K562 (cell line): ENCODE data around the gene GAPVD1.

Experiments used
- CCAR2 ChIP-seq: fragments of 200-400 bp; formaldehyde crosslinking; IDR thresholded peaks from 2 replicates; pipeline ENCODE4 v1.6.1; 2017; ENCODE audit warnings: mild to moderate bottlenecking, low read depth, low read length
- CEBPB ChIP-seq: fragments of 450-650 bp; IDR thresholded peaks from 2 replicates; pipeline ENCODE4 v1.6.1; 2016; ENCODE audit warnings: missing genetic modification characterization, missing compliant biosample characterization
- TF ChIP-seq, protein P1 (sequence below), 3 experiments: IDR thresholded peaks in 2 of 3; conservative IDR thresholded peaks in 1 of 3; 2 replicates each; pipeline ENCODE4 v1.5.1; 2011 to 2012; ENCODE audit warnings: low read length in 3 of 3, mild to moderate bottlenecking in 3 of 3, control low read depth in 2 of 3, improper control_type of control experiment in 1 of 3, inconsistent platforms in 1 of 3, low read depth in 1 of 3, mixed read lengths in 1 of 3, moderate library complexity in 1 of 3; ENCODE audit not compliant: insufficient read depth in 2 of 3

DNA sequence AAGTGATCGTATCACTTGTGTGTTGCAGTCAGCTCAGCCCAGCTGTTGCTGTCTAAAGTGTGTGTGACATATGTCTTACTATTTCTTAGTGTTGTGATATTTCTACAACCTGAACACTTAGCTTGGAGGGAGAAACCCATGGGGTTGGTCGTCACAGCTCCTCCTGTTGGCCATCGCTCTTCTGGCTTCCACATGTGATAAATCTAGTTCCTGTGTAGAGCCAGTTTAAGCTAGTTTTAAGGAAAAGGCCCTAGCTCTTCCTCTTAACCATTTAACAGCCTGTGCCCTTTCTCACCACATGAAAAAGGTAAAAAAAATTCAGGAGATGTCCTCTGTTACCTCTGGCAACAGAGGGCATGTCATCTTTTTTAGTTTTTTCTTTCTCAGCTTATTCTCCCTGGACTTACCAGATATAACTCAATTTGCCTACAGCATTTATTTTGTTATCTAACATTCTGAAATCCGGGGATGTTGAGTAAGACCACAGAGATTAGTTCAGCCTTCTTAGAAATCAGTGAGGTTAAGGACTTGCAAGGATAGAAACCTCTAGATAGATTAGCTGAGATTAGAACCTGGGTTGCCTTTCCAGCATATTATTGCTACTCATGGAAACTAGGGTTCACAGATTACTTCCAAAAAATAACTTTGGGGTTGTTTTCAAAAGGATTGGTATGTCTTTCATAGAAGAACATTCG, 100.4 kb downstream of the GAPVD1 start:
- TF ChIP-seq, protein P1, sequence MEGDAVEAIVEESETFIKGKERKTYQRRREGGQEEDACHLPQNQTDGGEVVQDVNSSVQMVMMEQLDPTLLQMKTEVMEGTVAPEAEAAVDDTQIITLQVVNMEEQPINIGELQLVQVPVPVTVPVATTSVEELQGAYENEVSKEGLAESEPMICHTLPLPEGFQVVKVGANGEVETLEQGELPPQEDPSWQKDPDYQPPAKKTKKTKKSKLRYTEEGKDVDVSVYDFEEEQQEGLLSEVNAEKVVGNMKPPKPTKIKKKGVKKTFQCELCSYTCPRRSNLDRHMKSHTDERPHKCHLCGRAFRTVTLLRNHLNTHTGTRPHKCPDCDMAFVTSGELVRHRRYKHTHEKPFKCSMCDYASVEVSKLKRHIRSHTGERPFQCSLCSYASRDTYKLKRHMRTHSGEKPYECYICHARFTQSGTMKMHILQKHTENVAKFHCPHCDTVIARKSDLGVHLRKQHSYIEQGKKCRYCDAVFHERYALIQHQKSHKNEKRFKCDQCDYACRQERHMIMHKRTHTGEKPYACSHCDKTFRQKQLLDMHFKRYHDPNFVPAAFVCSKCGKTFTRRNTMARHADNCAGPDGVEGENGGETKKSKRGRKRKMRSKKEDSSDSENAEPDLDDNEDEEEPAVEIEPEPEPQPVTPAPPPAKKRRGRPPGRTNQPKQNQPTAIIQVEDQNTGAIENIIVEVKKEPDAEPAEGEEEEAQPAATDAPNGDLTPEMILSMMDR (IDR thresholded peaks at IDR 0.05 in 2 of 3, conservative IDR thresholded peaks at IDR 0.05 in 1 of 3; ENCODE audit: insufficient read depth in 2 of 3, low read depth in 1 of 3, low read length in 3 of 3), result peak; percentile 43 to 59 (median 56)
- TF ChIP-seq CCAR2 (no peak), CEBPB (tag) (no peak)
